Activated CD4-positive, alpha-beta T cell treated with anti-CD3 and anti-CD28 coated beads for 4 hours (primary cell): ENCODE data around the gene ICAM3.
"Not testable (repeated sequence)": the region's sequence is repeated elsewhere in the genome, so short reads cannot be mapped to it uniquely, and the experiment has no call there.

Experiments
- DNase-seq, 2 donors: peaks; one replicate each; pipeline ENCODE4 v3.0.0-alpha.2; 2020

The ICAM3 gene

DNA sequence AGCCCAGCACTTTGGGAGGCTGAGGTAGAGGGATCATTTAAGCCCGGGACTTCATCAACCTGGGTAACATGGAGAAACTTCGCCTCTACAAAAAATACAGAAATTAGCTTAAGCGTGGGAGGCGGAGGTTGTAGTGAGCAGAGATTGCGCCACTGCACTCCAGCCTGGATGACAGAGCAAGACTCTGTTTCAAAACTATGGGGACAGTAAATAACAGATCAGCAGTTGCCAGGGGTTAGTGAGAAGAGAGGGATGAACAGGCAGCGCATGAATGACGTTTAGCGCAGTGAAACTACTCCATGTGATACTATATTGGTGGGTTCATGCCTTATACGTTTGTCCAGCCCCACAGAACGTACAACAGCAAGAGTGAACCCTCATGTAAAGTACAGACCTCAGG, 7.1 kb upstream of the ICAM3 start:
- no peak for DNase-seq

DNA sequence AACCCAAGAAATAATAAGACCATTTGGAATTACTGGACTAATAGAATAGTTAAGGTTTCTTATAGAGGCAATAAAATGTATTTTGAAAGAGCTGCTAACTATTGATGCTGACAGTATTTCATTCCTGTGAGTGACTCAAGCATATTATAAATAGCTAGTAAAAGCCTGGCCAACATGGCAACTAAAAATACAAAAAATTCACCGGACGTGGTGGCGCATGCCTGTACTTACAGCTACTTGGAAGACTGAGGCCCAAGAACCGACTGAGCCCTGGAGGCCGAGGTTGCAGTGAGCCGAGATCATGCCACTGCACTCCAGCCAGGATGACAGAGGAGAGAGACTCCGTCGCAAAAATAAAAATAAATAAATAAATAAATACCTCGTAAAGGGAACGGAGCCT, 5.4 kb upstream of the ICAM3 start:
- no peak for DNase-seq

DNA sequence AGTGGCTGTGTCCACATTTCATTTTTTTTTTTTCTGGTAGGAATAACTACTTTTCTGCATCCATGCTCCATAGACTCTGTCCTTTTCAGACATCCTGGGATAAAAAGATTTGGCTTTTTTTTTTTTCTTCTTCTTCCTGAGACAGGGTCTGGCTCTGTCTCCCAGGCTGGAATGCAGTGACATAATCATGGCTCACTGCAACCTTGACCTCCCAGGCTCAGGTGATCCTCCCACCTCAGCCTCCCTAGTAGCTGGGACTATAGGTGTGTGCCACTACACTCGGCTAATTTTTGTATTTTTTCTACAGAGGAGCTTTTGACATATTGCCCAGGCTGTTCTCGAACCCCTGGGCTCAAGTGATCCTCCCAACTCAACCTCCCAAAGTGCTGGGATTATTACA, 4.1 kb upstream of the ICAM3 start:
- DNase-seq, result no peak

DNA sequence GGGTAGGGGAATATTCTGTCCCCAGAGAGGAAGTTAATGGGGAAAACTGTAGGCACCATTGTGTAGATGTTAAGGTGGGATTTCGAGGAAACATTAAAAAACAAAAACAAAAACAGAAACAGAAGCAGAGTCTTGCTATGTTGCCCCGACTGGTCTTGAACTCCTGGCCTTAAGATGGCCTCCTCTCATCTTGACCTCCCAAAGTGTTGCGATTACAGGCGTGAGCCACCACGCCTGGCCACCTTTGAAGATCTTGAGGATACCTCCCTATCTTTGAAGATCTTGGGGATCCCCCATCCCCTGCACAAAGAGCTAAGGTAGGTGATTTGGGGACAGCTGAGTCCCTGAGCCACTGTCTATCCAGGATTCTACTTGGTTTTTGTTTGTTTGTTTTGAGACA, 553 bp upstream of the ICAM3 start:
- no peak for DNase-seq

DNA sequence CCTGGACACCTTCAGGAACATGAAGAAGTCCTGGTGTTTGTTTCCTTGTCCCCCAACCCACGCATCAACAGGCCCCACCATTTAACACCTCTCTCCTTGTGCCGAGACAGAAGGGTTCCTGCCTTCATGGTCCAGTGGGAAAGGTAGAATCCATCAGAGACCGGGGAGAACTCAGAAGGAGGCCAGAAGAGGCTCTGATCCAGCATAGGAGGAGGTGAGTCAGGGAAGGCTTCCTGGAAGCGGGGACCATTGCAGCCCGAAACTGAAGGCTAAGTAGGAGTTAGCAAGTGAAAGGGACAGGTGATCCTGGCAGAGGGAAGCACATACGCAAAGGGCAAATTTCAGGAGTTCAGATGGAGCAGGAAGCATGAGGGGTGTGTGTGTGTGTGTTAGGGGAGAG, 484 bp downstream of the ICAM3 start:
- no peak for DNase-seq

DNA sequence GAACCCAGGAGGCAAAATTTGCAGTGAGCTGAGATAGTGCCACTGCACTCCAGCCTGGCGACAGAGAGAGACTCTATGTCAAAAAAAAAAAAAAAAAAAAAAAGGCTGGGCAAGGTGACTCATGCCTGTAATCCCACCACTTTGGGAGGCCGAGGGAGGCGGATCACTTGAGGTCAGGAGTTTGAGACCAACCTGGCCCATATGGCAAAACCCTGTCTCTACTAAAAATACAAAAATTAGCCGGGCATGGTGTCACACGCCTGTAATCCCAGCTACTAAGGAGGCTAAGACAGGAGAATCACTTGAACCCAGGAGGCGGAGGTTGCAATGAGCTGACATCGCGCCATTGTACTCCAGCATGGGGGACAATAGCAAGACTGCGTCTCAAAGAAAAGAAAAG, 2.7 kb downstream of the ICAM3 start:
- not testable (repeated sequence) for DNase-seq

DNA sequence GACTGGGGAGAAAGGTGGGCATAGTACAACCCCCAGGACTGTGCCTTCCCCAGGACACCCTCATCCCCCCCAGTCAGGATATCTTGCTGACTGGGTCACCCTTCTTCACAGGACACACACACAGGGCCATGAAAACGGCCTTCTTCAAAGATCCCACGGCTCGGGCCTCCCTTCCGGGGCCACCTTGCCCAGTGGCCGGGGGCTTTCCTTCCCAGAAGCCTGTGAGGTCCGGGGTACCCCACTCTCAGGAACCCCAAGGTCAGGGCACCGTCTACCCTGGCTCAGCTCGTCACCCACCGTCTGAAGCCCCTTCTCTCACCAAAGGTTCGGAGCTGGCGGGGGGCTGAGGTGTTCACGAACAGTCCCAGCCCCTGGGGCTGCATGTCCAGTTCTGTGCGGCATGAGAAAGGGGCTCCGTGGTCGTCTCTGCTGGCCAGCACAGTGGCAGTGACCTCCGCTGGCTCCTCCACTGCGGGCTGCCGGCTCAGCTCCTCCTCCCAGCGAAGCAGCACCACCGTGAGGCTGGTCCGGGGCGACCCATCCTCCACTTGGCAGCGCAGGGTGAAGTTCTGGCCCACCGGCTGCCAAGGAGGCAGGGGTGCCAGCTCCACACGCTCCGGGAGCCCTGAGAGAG, 4.0 kb downstream of the ICAM3 start:
- DNase-seq, result no peak

DNA sequence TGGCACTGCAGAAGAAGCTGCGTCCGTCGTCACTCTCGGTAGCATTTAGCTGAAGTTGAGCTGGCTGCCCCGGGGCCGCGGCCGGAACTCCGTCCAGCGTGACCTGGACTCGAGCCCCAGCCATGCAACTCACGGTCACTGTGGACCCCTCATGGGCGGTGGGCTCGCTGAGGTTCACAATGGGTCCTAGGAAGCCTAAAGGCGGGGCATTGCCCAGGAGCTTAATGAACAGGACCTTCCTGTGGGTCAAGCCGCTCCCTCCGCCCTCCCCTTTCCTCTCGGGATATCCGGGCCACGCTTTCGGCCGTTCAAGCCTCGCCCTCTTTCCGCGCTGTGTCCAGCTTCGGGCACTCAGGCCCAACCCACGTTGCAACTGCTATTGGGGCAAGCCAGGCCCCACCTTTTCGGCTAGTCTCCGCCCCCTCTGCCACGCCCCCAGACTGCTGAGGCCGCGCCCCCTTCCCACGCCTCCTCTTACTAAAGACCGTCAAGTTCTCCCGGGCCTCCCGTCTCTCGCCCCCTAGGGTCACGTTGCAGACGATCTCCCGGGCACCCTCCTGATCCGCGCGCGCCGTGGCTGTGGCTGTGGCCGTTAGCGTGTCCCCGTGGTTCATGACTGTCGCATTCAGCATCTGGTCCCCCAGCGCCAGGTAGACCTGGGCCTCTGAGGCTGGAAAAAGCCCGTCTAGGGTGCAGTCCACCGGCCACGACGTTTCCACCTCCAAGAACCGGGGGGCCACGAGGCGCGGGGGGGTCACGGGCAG, 4.7 kb downstream of the ICAM3 start:
- peak; percentile 24 to 27 for DNase-seq

DNA sequence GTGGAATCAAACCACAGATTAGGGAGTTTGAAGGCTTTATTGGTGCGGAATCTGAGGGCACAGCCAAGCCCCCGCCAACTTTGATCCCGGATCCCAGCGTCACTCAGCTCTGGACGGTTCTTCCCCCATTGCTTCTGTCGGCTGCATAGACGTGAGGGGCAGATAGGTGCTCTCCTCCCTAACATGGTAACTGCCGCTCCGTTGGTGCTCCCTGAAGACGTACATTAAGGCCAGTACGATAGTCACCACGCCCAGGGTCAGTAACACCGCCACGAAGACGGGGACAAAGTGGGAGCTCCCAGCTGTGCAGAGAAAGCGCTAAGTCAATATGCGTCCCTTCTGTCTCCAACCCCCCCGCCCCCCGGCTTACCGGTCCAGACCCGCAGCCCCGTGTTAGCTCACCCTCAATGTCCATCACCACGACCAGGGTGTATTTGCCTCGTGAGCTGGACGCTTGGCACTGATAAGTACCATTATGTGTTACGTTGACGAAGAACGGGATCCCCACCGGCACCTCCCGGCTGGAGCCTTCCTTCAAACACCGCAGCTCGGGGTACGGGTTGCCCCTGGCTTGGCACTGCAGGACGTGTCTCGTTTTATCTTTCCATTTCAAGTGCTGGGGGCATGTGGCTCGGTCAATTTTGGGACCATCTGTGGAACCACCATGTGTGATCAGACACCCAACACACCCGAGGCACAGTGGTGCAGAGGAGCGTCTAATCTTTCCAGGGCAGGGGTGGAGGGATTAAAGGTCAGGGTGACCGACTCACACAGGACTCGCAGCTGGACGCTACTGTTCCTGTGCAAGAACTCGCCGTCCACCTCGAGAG, 5.5 kb downstream of the ICAM3 start:
- no peak for DNase-seq

DNA sequence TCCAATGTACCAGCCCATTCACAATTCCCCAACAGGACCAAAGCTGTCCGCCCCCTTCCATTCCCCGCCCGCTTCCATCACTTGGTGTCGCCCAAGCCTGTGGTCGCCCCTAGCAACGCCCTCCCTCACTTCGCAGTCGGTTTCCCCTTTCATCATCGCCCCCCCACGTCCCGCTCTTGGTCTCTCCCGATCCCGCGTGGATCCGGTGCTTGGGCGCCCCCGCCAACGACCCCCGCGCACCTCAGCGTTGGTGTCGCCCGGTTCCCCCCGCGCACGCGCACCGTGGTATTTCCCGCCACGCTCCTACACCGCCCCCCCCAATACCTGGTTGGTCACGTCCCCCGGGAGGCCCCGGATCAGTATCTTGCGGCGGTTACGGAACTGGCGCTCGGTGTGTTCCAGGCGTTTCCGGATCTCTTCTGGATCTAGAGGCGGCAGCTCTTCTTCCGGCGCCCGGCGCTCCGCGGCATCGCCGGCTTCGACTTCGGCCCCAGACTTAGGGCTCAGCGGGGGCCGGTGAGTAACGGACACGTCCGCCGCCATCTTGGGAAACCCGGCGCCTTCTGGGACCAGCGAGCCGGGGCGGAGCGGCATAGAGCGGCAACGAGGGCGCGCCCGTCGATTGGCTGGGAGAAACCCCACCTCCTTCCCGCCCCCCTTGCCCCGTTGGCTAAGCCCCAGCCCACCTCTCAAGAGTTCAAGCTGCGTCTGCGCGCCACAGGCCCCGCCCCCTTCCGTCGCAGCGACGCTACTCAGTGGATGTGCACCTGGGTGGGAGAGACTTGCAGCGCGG, 6.3 kb downstream of the ICAM3 start, which contains the start of gene RAVER1:
TSS of gene RAVER1 (minus strand) at position 565 of the 793 bp plus-strand sequence. CDS start at position 543, 22 bp downstream.
- peak; percentile 97 to 99 for DNase-seq

DNA sequence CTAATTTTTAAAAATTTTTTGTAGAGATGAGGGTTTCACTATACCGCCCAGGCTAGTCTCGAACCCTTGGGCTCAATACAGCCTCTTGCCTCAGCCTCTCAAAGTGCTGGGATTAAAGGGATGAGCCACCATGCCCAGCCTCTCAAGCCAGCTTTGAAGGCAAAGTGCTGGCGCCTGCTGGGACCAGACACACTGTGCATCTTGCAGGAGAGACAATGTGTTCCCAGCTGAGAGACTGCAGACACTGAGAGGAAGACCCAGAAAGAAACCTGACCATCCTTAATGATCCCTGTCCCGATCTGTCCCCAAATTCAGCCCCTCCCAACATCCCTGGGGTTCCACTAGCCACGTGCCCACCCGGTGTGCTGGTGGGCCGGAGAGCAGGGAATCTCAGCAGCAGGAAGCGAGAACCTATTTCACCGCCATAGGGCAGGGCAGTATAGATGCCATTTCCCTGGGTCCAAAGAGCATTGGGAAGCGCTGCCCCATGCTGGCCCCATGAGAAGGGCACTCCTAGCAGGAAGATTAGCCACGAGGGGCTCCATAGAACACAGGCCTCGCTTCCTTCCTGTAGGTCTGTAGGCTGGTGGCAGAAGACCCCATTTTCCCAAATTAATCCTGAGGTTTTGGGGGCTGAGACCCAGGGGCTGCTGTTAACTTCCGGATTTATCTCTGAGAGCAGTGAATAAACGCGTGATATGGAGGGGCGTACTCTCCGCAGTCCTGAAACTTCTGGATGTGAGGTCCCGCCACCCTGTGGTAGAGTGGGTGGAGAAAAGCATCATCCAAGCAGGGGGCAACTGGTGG, 7.1 kb downstream of the ICAM3 start:
- no peak for DNase-seq

DNA sequence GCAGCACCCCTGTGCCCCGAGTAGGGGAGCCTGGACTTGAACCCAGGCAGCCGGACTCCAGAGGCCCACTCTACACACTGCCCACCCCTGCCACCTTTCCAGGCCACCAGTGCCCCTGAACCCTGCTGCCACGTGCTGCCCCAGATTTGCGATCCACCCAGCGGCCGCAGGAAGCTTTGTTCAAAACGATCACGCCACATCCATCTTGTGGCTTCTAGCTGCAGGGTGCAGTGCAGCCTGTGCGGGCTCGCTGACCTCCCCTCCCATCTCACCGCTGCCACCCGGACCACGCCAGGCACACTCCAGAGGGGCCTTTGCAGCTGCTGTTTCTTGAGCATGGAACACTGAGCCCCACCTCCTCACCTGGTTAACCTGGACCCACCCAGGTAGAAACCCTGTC, 9.9 kb downstream of the ICAM3 start:
- no peak for DNase-seq

DNA sequence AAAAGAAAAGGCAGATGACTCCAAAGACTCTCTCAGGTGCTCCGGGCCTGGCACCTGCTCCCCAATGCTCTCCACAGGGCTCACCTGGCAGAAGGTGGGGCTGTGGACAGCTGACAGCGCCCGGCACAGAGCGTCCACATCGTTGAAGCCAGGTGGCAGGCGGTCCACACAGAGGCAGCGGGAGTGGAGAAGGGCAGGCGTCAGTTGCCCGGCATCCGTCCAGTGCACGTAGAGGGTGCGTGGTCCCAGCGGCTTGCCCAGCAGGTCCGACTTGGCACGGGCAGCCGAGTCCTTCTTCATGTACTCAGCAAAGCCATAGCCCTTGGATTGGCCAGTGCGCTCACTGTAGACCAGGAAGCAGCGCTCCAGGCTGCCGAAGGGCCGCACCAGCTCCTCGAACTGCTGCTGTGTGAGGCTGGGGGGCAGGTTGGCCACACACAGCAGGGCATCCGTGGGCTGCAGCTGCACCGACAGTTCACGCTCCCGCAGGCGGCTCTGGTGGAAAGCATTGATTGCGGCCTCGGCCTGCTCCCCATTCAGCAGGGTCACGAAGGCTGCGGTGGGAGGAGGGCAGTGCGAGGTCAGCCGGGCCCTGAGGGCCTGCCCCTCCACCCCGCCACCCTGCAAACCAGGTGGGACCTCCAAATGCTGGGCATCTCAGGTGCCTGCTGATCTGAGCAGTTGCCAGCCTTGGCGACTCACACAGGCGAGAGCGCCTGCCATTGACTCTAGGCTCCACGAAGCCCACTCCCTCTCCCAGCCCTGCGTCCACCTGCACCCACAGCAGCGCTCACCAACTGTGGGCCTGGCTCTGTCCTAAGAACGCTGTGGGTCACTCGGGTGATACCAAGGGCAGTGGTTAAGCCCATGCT, 10.6 kb downstream of the ICAM3 start:
- no peak for DNase-seq

DNA sequence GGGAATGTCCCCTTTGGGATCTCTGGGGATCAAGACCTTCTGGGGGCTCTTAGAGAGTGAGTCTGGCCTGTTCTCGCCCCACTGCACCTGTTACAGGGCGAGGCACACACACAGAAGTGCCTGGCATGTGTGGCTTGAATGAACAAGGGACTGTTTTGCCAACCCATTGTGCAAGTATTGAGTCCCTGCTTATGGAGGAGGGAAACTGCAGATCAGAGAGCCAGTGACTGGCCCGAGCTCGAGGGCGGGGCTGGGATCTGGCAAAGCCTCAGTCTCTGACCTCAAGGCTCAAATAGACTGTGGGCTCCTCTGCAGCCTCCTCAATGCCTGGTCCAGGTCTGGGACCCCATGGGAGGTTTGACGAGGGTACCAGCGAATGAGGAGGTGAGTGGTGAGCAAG, 11.6 kb downstream of the ICAM3 start:
- DNase-seq, result no peak

DNA sequence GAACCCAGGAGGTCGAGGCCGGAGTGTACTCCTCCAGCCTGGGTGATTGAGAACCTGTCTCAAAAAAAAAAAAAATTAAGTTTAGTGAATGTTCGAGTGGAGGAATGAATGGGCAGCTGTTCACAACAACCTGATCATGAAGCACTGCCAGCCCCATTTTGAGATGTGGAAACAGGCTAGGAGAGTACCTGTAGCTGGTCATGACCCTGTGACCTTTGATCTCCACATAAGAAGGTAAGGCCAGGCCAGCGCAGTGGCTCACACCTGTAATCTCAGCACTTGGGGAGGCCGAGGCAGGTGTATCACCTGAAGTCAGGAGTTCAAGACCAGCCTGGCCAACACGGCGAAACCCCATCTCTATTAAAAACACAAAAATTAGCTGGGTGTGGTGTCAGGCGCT, 13.7 kb downstream of the ICAM3 start:
- no peak for DNase-seq

DNA sequence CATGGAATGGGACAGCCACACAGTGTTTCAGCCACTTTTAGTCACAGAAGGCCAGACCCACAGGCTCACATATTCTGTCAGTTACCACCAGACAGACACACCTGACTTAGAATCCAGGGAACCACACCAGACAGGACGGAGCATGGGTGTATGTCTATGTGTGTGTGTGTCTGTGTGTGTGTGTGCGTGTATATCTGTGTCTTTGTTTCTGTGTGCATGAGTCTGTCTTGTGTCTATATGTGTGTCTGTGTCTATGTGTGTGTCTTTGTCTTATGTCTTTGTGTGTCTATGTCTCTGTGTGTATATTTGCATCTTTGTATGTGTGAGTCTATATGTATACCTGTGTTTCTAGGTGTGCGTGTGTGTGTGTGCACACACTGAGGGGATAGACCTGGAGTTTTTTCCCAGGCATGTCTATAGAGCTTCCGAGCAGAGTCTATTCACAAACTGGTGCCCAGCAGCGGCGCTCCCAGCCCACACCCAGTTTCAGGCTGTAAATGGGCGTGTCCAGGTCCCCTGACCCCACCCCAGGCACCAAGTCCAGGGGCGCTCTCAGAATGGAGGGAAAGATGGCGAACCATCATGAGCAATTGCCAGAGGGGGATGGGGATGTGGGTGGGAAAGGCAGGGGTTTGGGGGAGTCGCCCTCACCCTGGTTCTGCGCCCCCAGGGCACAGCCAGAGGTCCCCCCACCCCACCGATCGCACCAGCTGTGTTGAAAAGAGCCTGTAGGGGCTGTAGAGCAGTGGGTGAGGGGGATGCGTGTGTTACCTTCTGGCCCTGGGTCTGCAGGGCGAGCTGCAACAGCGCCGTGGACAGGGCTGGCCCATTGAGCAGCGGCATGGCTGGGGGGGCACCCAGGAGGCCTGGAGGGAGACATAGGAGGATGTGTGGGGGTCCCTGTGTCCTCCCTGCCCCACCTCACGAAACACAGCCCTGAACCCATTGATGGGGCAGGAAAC, 17.3 kb downstream of the ICAM3 start:
- DNase-seq, result no peak

DNA sequence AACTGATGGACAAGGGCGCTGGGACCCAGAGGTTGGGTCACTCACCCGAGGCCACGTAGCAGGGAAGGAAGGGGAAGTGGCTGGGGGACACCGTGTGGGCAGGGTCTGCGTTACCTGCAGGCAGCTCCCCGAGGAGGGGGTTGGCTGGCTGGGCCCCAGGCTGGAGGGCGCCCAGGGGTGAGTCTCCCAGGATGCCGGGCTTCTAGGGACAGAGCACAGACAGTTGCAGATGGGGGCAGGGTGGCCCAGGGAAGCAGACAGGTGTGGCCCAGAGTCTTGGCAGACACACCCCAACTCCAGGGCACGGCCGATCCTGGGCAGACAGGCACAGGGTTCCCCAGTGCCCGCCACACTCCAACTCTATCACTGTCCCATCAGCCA, 18.0 kb downstream of the ICAM3 start:
- DNase-seq, result no peak

DNA sequence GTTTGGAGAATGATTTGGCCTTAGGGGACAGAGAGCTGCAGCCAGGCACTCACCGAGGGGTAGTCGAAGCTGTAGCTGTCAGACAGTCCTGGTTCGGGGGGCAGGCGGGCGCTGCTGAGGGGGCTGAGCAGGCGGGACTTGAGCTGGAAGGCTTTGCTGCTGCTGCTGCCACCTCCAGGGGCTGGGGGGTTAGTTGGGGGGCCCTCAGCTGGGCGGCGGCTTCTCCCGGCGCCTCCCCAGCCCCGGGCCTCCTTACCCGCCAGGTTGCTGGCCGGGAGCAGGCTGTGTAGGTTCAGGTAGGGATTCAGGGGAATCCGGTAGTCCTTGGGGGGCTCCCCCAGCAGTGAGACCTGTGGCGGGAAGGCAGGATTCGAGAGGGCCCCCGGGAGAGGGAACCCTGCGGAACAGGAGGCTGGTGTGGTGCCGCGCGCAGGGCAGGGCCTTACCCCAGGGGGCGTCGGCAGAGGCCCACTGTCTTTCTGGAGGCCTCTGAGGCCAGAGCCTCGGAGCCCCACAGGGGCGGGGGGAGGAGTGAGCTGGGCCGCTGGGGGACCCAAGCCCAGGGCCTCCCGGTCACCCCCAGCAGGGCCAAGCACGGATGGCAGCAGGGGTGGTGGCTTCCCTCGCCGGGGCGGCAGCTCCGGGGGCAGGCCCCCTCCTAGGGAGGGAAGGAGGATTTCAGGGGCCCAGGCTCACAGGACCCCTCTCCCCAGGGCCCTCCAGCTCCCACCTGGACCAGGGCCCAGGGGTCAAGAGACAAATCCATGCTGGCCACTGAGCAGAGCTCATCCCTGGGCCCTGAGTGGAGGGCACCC, 18.6 kb downstream of the ICAM3 start:
- no peak for DNase-seq
